BJ (cell line): ENCODE measurements around the gene DPF1. TPM values are rescaled to one million over a fixed set of nuclear protein-coding genes. Genes with fewer than 3 reads are reported as not detected.
"Not testable (repeated sequence)": the region's sequence is repeated elsewhere in the genome, so short reads cannot be mapped to it uniquely, and the experiment has no call there.

ENCODE experiments used
- CTCF ChIA-PET: fragments of 350-600 bp; formaldehyde crosslinking; extraction: SDS; loops from one replicate; lab custom pipeline; 2021; ENCODE audit warnings: antibody characterized with exemption, inconsistent platforms; lab: Yijun Ruan, JAX
- POLR2A ChIA-PET: fragments of 300-600 bp; sonication (Branson Sonifier 250); formaldehyde crosslinking; extraction: SDS; loops from one replicate; lab custom pipeline; 2021; ENCODE audit warnings: antibody characterized with exemption; lab: Charles Lee
- DNase-seq: peaks from one replicate; pipeline ENCODE4 v3.0.0-alpha.2; 2011; ENCODE audit warnings: low read depth
- H3K27me3 ChIP-seq: 2 replicates; pipeline ENCODE4 v1.6.0; 2011; ENCODE audit warnings: low read length; ENCODE audit not compliant: control insufficient read depth, insufficient read depth
- H3K36me3 ChIP-seq: 2 replicates; pipeline ENCODE4 v1.5.1; 2011; ENCODE audit warnings: low read length; ENCODE audit not compliant: control insufficient read depth, insufficient read depth
- H3K4me3 ChIP-seq: 2 replicates; pipeline ENCODE4 v1.5.1; 2011; ENCODE audit warnings: low read depth, mild to moderate bottlenecking, control low read depth, low read length
- CTCF ChIP-seq: IDR thresholded peaks from 2 replicates; pipeline ENCODE4 v1.5.1; 2011; ENCODE audit warnings: low read depth, mild to moderate bottlenecking, control low read depth, inconsistent platforms, low read length, moderate library complexity; ENCODE audit not compliant: insufficient read depth
- polyA plus RNA-seq: library from polyadenylated mRNA; depleted of rRNA; stranded (reverse); fragments of >200 nt; gene quantifications from 2 replicates; pipeline ENCODE4 v1.2.3, GENCODE V29; 2011

Gene DPF1
- polyA plus RNA-seq, 1 experiment = 2.2 TPM

DNA sequence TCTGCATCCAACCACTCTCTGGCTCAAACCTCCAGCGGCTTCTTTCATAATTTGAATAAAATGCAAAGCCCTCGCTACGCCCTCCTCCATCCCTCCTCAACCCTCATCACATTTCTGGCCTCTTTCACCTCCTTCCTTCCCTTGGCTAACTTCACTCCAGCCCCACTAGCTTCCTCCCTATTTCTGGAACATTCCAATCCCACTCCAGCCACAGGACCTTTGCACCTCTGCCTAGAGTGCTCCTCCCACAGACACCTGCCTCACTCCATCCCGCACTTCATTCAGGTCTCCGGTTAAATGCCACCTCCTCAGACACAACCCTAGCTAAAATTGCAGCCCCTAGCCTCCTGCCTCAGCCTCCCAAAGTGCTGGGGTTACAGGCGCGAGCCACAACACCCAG is 7.9 kb upstream of the DPF1 start:
- ChIA-PET CTCF (interaction anchor here (6.3 kb wide), 1 partner anchor 101 kb away, joined by 43 read pairs; the partner anchor contains the start of gene CATSPERG), POLR2A (no interaction called here)
- Histone ChIP-seq H3K36me3 (no peaks in the 10 kb centered on the region), H3K27me3 (no peaks in the 10 kb centered on the region), H3K4me3 (no peak overlapping the region)
- no peak for TF ChIP-seq CTCF
- DNase-seq = no peak

DNA sequence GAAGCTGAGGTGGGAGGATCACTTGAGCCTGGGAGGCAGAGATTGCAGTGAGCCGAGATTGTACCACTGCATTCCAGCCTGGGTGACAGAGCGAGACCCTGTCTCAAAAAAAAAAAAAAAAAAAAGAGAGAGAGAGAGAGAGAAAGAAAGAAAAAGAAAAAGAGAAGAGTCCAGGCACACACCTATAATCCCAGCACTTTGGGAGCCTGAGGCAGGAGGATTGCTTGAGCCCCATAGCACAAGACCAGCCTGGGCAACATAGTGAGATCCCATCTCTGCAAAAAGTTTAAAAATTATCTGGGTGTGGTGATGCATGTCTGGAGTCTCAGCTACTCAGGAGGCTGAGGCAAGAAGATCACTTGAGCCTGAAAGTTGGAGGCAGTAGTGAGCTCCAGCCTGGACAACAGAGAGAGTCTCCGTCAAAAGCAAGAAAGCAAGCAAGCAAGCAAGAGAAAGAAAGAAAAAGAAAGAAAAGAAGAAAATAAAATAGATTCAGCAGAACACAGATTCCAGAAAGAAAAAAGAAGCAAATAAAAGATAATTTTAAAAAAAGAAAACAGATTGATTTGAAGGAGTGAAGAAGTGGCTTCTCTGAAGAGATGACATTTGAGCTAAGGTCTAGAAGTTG is 6.6 kb upstream of the DPF1 start:
- CTCF ChIA-PET = interaction anchor here (0.8 to 1.6 kb wide), 2 partner anchors 92 to 328 kb away, joined by 3 to 11 read pairs; no protein-coding TSS in a partner anchor
- H3K27me3 ChIP-seq, H3K36me3 ChIP-seq, DNase-seq, H3K4me3 ChIP-seq, POLR2A ChIA-PET: not testable (repeated sequence)

GRCh38 chr19:38229585-38230073 is 5.6 kb upstream of the DPF1 start:
- POLR2A ChIA-PET = no interaction called here
- no peak for TF ChIP-seq CTCF
- H3K4me3 ChIP-seq = peak overlapping the region; percentile 45
- CTCF ChIA-PET = interaction anchor here (1.6 kb wide), 1 partner anchor 327 kb away, joined by 11 read pairs; no protein-coding TSS in a partner anchor
- no peaks in the 10 kb centered on the region for H3K27me3 ChIP-seq
- DNase-seq = peak; percentile 54
- H3K36me3 ChIP-seq = no peaks in the 10 kb centered on the region

DNA sequence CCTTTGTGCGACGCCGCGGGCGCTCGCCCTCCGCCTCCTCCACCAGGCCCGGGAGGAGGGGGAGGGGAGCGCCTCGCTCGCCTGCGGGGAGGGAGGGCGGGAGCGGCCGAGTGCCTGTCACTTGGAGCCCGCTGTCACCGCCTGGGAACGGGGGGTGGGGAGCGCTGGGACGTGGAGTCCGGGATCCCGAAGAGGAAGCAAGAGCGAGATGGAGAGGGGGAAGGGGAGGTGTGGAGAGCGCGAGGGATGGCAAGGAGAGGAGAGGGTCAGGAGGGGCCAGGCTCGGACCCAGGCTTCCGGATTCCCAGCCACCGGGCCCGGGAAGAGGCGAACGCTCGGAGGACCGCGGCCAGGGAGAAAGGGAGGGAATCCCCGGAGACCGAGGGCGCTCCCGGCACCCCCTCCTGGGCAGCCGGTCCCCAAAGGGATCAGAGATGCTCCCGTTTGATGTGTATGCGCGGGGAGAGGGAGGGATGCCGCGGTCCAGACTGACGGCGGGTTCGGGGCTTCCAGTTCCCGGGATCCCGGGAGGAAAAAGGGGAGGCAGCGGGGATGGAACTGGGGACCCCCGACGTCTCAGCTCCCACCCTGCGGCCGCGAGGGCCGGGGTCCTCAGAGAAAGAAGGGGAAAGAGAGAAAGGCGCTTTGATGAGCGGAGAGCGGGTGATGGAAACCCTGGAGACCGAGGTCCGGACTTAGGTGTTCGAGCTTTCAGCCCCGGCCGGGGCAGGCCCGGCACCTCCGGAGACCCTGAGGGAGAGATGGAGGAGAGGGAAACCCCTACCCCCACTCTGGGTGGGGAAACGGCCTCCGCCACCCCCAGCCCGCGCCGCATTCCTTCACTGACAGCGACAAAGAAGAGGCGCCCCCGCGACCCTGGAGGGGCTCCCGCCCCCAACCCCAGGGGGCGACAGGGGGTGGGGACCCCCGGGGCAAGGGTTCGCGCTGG is 4.7 kb upstream of the DPF1 start:
- Histone ChIP-seq H3K4me3 (peak overlapping the region; percentile 45), H3K36me3 (no peaks in the 10 kb centered on the region), H3K27me3 (no peaks in the 10 kb centered on the region)
- no peak for DNase-seq
- POLR2A ChIA-PET = no interaction called here
- CTCF ChIA-PET = interaction anchor here (0.7 to 1.4 kb wide), 2 partner anchors 12 to 107 kb away, joined by 3 read pairs; partner anchors contain the start of gene CATSPERG
- TF ChIP-seq CTCF = no peak

GRCh38 chr19:38228005-38228377 is 4.0 kb upstream of the DPF1 start:
- Histone ChIP-seq H3K27me3 (no peaks in the 10 kb centered on the region), H3K4me3 (no peak overlapping the region; the same call in 1 of the 2 replicates), H3K36me3 (no peaks in the 10 kb centered on the region)
- TF ChIP-seq CTCF = no peak
- CTCF ChIA-PET = interaction anchor here (1.1 to 1.7 kb wide), 3 partner anchors 11 to 325 kb away, joined by 3 to 8 read pairs (median 4); no protein-coding TSS in a partner anchor
- POLR2A ChIA-PET = no interaction called here
- no peak for DNase-seq
